CD4-positive, alpha-beta T cell treated with Interleukin-10 for 1 hour (primary cell): ENCODE data around the gene KANSL1.
"Not testable (repeated sequence)": the region's sequence is repeated elsewhere in the genome, so short reads cannot be mapped to it uniquely, and the experiment has no call there.

Experiments used
- DNase-seq: peaks from one replicate; pipeline ENCODE4 v3.0.0-alpha.2; 2020

The KANSL1 gene

DNA sequence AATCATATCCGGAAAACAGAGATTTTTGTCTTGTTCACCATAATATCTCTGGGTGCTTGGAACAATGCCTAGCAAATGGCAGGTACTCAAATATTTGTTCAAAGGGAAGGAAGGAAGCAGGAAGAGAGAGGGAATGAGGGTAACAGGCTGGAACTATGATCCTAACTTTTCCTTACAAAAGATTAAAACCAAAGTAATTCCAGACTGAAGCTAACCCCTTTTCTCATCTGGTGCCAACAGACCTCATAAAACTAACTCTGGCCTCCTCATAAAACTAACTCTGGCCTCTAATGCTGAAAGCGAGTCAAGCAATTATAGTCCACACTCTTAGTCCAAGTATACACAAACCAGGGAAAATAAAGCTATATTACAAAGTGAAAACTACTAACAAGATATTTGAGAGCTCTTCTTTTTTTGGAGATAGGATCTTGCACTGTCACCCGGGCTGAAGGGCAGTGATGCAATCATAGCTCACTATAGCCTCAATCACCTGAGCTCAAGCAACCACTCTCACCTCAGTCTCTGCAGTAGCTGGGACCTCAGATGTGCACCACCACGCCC, 84.6 kb downstream of the KANSL1 start:
- DNase-seq: no peak

DNA sequence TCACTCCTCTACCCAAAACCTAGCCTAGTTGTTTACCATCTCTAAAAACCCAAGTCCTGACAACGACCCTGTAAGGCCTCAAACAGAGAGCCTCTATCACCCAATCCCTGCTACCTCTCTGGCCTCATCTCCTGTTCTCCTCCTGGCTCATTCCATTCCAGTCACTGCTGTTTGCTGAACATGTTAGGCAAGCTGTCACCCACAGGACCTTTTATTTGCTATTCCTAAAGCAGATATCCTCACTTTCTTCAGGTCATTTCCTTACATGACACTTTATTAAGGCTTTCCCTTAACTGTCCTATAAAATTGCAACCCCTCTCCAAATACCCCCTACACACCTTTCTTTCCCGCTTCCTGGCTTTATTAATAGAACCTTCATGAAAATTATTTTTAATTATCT, 85.1 kb downstream of the KANSL1 start:
- no peak for DNase-seq

DNA sequence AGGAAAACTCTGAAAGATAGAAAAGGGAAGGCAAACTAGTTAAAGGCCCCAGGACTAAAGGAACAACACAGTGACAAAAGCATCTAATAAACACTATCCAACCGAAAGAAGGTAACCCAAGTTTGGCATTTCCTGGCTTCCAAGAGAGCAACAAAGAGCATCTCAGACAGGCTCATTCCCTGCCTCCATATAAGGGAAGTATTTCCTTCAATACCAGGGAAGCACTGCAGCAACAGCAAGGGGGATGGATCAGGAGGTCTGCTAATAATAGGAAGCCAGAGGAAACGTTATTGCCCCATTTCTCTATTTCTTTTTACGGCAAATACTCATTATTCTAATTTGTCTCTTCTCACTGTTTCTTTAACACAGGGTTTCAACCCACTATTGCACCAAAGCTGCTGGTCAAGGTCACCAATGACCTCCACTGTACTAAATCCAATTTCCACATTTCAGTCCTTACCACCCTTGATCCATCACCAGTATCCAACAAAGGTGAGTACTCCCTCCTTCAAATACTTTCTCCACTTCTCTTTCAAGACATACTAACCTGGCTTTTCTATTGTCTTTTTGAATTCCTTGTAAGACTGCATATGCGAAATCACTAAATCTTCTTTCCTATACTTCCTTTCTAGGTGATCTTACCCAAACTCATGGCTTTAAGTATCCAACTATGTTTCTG, 86.1 kb downstream of the KANSL1 start:
- DNase-seq: no peak

DNA sequence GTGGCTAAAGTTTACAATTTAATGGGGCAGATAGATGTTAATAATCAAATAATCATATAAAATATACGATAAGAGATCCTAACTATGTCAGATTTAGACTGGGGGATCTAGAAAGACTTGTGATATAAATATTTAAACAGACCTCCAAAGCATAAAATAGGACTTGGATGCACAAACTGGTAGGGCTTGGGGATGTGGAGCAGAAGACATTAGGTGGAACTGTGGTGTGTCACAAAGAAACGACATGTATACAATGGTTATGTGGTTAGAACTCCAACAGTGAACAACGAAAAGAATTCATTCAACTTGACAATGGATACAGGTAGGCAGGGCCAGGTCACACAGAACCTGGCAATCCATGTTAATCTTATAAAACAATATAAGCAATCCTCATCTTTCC, 90.4 kb downstream of the KANSL1 start:
- not testable (repeated sequence) for DNase-seq

DNA sequence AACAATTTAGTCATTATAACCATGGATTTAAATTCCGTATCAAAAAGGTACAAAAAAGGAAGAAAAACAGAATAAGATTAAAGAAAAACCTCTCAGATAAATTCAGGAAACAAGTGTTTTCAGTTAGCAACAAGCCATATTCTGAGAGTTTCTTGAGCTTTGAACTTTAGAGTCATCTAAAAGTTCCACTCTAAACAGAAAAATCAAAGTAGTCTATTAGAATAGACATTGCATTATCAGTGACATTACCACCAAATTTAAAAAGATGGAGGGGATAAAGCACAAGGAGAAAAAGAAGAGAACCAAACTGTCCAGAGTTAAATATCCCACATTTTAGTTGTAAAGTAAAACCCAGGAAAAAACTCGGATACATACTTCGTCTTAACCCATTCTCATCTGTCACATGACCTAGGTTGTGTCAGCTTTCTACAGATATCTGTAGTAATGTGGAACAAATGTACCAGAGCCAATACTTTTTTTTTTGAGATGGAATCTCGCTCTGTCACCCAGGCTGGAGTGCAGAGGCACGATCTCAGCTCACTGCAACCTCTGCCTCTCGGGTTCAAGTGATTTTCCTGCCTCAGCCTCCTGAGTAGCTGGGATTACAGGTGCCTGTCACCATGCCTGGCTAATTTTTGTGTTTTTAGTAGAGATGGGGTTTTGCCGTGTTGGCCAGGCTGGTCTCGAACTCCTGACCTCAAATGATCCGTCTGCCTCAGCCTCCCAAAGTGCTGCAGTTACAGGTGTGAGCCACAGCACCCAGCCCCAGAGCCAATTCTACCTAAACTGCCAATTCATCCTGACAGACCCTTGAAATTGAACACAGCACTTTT, 91.2 kb downstream of the KANSL1 start:
- not testable (repeated sequence) for DNase-seq

DNA sequence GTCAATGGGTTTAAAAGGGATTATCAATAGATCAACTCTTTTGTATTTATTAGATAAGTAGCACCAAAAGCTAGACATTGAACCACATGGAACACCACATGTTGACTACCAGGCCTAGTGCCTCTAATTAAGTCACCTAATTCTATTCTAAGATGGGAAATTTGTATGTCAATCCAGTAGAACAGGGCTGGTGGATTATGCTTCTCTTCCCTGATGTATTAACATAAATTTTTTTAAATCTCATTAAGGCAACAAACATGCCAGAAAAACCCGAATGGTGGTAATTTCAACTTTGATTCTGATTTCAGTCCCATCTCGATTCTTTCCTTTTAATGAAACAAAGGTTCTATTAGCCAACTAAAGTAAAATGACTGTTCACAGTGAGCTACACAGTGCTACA, 92.6 kb downstream of the KANSL1 start:
- no peak for DNase-seq

DNA sequence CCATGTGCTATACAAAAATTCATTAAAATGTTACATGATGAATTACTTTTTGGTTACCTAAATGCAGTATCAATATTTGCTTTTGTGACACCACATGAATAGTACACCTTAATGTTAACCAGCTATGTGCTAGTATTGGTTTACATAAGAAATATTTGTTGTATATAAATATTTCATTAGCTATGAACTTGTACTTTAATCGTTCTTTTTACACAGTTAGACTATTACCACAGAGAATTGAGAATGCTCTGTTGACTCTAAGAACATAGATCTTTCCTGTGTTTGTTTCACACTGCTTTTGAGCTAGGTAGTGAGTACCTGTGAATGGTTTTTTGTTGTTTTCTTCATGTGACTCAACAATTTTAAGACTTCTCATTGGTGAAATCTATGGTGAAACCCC, 93.4 kb downstream of the KANSL1 start:
- no peak for DNase-seq

DNA sequence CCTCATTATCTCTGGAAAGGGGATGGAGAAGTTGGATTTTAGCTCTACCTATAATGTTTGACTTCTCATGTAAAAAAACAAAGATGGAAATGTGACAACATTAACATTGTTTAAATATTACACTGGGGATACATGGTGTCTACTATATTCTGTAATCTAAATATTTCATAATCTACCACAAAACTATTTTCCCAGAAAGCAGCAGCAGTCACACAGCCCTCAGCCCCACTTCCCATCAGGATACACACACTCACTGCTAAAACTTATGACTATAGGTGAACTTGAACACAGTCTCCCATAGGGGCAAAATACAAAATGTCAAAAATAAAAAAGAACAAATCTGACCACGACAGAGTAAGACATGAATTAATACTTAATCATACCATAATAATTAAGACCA, 95.7 kb downstream of the KANSL1 start:
- no peak for DNase-seq

DNA sequence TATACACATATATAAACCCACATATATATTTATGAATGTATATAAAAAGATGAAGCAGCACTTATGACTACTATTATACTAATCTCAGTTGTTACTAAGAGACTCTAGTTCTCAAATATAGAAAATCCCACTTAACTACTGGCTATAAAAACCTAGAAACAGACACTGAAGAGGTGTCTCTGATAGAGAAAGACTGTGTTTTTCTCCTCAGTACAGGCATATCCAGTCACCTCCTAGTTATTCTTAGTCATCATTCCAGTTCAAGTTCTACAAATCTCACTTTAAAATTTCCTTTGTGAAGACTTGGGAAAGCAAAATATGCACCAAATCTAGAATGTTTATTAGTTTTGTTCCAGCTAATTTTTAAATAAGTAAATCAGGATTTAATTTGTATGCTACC, 100.2 kb downstream of the KANSL1 start:
- no peak for DNase-seq

DNA sequence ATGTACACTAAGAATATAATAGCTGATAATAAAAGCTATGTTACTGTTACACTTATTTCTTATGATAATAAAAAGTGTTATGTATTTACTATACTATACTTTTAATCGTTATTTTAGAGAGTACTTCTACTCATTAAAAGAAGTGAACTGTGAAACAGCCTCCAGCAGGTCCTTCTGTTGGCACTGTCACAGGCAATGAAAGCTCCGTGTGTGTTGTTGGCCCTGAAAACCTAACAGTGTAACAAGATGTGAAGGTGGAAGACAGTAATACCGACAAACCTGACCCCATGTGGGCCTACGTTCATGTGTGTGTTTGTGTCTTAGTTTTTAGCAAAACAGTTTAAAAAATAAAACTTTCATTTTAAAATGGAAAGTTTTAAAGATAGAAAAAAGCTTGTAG, 102.4 kb downstream of the KANSL1 start:
- DNase-seq: no peak

DNA sequence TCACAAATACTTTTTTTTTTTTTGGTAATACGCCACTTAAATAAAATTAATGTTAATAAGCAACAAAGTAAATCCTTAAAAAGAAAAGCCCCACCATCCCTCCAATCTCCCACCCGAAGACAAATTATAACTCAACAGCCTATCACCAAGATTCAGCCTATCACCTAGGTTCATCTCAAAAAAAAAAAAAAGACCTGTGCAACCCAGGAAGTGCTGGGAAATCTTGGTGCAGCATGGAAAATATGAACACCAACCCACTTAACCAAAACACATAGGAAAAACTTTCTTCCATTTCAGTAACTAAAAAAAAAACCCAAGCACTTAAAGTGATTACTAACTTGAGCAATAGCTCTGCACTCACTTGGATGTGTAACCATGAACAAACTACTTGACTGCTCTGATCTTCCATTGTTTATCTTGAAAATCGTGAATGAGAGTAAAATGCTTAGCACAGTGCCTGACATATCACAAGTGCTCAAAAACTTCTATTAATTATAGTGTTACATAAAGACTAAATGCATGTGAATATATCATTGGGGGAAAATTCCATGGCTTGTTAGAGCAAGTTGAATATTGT, 103.8 kb downstream of the KANSL1 start:
- no peak for DNase-seq

DNA sequence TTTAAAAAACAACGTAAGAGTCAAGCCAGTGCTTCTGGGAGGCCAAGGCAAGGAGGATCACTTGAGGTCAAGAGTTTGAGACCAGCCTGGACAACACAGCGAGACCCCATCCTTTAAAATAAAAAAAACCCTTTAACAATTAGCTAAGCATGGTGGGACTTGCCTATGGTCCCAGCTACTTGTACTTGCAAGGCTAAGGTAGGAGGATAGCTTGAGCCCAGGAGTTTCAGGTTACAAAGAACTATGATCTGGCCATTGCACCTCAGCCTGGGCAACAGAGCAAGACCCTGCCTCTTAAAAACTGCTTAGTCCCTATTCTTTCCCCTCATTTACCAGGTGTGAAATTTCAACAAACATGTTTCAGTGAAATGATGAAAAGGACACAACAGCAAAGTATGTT, 104.6 kb downstream of the KANSL1 start:
- DNase-seq: no peak

DNA sequence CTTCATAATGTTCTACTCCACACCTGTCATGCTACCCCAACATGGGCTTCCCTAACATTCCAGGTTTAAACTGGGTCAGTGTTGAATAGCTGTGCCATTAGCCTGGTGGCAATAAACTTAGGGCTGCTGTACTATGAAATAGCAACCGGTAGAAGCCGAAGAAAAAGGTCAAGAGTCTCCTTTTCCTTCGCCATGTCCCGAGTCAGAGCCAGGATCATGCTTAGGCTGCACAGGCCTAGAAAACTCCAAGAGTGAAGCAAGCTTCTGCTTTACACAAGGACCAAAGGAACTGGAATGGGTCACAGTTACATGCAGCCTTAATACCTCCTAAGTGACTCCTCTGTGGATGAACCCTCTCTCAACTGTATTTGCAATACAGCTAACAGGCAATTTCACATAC, 105.4 kb downstream of the KANSL1 start:
- not testable (repeated sequence) for DNase-seq

DNA sequence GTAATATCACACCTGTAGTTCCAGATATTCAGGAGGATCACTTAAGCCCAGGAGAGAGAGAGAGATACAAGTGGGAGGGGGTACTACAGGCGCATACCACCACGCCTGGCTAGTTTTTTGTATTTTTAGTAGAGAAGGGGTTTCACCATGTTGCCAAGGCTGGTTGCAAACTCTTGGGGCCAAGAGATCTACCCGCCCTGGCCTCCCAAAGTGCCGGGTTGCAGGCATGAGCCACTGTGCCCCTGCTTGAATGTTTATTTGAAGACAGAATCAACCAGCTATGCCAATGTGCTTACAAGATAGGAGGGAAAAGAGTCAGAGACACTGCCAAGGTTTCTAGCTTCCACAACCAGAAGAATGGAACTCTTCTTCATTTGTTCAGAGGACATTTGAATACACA, 106.4 kb downstream of the KANSL1 start:
- no peak for DNase-seq

DNA sequence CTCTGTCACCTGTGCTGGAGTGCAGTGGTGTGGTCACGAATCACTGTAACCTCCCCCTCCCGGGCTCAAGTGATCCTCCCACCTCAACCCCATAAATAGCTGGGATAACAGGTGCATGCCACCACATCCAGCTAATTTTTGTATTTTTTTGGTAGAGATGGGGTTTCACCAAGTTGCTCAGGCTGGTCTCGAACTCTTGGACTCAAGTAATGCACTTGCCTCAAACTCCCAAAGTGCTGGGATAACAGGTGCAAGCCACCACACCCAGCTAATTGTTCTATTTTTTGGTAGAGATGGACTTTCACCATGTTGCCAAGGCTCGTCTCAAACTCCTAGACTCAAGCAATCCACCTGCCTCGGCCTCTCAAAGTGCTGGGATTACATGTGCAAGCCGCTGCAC, 107.7 kb downstream of the KANSL1 start:
- no peak for DNase-seq

DNA sequence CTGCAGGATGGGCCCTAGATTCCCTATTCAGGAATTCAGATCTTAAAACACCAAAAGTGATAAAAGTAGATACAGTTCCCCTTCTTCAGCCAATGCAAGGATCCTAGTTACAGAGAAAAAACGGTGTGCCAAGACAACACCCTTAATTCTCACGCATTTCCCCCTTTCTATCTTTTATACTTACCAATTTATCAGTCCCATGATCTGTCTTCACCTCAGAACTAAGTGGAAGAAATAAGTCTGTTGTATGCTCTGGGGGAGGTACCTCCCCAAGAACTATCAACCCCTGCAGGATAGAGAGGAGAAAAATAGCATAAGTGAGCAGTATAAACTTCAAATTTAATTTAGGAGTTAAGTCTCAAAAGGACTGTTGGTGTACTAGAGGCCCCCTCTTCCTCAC, 111.0 kb downstream of the KANSL1 start:
- DNase-seq: no peak

DNA sequence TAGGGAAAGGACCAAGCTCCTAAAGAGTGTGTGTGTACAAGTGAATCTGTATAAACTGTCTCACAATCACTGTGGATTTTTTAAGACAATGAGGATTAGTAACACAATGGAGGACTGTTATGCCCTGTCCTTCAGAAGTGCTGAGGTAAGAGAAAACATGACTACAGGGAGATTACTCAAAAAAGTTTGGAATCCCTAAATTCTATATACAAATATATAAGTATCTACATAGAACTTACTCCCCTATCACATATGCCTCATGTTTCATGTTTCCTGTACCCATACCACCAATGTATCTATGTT, 112.3 kb downstream of the KANSL1 start:
- DNase-seq: no peak

DNA sequence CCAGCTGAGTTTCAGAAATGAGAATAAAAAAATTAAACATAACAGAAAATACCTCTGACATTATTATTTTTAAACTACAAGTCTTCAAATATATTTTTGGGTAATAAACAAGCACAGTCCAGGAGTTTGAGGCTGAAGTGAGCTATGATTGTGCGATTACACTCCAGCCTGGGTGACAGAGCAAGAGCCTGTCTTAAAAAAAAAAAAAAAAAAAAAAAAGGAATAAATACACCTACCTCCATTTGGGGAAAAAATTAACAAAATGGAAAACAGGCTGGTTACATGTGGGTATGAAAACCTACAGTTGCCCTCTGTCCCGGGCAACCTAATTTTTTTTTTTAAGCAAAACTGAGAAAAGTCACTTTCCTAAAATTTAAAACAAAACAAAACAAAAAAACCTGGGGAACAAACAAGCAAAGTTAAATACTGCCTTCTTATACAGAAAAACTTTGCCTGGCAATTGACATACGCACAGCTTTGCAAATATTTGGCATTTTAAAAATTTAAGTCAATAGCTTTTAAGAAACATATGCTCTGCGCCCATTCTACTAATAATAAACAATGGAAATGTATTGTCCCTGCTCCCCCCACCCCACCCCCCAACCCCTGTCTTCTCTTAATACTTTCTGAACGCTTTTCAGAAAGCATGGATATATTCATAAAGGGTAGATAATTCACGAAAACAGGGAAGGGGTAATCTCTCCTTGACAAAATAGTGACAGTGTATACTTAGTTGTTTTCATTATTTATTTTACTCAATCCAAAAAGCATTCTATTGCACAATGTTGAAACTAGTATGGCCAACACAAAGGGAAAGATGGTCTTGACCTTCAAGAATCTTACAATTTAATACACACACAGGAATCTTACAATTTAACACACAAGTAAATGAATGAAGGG, 112.9 kb downstream of the KANSL1 start:
- DNase-seq: no peak

DNA sequence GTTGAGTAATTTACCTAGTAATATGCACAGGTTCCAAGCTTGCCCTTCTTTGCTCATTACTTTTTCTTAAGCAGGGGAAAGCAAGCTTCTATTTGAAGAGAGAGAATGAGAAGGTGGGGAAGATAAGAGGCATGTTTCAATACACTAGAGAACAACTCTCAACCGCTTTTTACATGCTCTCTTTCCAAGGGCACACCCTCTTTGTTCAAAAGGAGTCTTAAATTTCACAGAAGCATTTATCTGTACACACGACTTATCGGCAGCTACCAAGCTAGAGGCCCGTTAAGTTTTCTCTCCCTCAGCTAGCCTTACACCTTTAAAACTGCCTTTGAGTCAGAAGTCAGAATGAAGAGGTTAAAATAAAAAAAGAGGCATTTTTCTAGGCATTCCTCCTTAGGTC, 114.6 kb downstream of the KANSL1 start:
- DNase-seq: no peak

DNA sequence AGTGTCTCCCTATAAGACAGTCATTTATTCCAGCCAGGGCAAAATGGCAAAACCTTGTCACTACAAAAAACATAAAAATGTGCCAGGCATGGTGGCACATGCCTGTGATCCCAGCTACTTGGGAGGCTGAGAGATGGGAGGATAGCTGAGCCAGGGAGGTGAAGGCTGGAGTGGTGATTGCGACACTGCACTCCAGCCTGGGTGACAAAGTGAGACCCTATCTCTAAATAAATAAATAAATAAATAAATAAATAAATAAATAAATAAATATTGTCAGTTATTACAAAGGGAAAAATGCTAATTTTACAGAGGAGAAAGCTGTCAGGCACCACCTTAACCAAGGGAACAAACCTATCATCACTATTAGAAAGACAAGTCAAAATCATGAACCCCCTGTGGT, 118.7 kb downstream of the KANSL1 start:
- DNase-seq: no peak

DNA sequence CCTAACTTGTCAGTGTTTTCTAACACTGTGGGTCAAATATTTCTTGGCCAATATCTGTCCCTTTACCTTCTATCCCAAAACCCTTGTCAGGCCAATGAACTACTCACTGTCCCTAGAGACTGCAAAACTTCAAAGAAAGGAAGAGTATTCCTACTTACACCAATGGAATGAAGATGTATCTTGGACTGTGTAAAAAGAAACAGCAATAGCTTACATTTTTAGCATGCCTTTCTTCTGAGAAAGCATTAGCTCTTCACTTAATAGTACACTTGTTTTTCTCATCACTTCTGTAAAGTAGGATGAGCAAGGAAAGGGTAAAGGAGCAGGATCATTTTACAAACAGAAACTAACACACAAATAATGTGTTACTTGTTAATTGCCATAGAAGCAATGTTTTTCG, 120.2 kb downstream of the KANSL1 start:
- no peak for DNase-seq

DNA sequence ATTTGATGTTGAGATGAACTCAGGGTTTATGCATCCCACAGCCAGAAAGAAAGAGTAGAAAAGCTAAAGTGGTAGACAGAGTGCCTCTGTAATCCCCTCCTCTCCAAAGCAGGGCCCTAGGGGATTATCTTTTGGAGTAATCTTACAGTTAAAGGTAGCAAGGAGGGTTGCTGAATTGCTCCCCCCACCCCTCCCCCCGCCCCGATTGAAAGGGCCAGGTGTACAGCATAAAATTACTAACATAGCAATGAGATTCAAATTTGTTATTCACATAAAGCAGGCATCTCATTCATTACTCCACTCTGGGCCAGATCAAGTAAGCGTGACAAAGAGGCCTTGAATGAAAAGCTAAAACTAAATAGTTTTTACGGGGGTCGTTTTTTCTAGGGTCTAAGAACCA, 121.4 kb downstream of the KANSL1 start:
- no peak for DNase-seq

DNA sequence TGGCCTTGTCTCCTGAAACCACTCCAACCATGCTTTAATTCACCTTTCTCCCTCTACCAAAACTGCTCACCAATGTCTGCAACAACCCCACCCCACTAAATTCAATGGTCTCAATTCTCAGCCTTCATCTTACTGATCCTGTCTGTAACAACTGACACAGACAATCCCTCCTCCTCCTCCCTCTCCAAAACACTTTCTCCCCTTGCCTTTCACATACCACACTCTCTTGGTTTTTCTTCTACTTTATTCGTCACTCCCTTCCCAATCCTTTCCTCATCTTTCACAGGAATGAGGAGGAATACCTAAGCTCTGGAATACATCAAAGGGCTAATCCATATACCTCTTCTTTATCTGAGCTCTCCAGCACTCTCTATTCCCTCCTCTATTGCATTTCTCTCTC, 128.8 kb downstream of the KANSL1 start:
- DNase-seq: no peak
